Measurements from ENCODE around the gene DCLRE1B.

The DCLRE1B gene

GRCh38 chr1:113887402-113888175 is 17.5 kb upstream of the DCLRE1B start, which contains the start of gene BCL2L15:
TSS of gene BCL2L15 (minus strand) at chr1:113887581. CDS start at chr1:113887375, 206 bp downstream.
- no peak for DNase-seq (ENCODE audit: low read depth)

- DNase-seq (ENCODE audit: low read depth): no peak
These were observed 14.3 kb upstream of the DCLRE1B start for GRCh38 chr1:113890816-113891215.

- no peak for DNase-seq (ENCODE audit: low read depth)
These were observed 13.4 kb upstream of the DCLRE1B start for GRCh38 chr1:113891631-113892220.

- no peak for DNase-seq (ENCODE audit: low read depth)
These were observed 11.9 kb upstream of the DCLRE1B start for GRCh38 chr1:113893267-113893666.

- no peak for DNase-seq (ENCODE audit: low read depth)
These were observed 10.0 kb upstream of the DCLRE1B start for GRCh38 chr1:113895098-113895497.

- no peak for DNase-seq (ENCODE audit: low read depth)
These were observed 9.2 kb upstream of the DCLRE1B start for GRCh38 chr1:113895961-113896360.

GRCh38 chr1:113898241-113898814 is 6.8 kb upstream of the DCLRE1B start:
- no peak for DNase-seq (ENCODE audit: low read depth)

GRCh38 chr1:113899111-113899510 is 6.0 kb upstream of the DCLRE1B start:
- DNase-seq (ENCODE audit: low read depth): no peak

GRCh38 chr1:113901191-113901590 is 3.9 kb upstream of the DCLRE1B start:
- no peak for DNase-seq (ENCODE audit: low read depth)

GRCh38 chr1:113903501-113904292 is 1.4 kb upstream of the DCLRE1B start:
- DNase-seq (ENCODE audit: low read depth): no peak

GRCh38 chr1:113904293-113904673 is 843 bp upstream of the DCLRE1B start:
- DNase-seq (ENCODE audit: low read depth): no peak

GRCh38 chr1:113905435-113905861 is 322 bp downstream of the DCLRE1B start:
- peak; percentile 3 for DNase-seq (ENCODE audit: low read depth)

GRCh38 chr1:113912594-113913311 is 7.6 kb downstream of the DCLRE1B start:
- DNase-seq (ENCODE audit: low read depth): no peak

- no peak for DNase-seq (ENCODE audit: low read depth)
These were observed 8.2 kb downstream of the DCLRE1B start for GRCh38 chr1:113913312-113913668.

GRCh38 chr1:113913887-113914664 is 8.9 kb downstream of the DCLRE1B start:
- DNase-seq (ENCODE audit: low read depth): no peak

- no peak for DNase-seq (ENCODE audit: low read depth)
These were observed 11.8 kb downstream of the DCLRE1B start for GRCh38 chr1:113916974-113917373.

GRCh38 chr1:113917400-113918082 is 12.4 kb downstream of the DCLRE1B start:
- DNase-seq (ENCODE audit: low read depth): no peak

- DNase-seq (ENCODE audit: low read depth): no peak
These were observed 13.1 kb downstream of the DCLRE1B start for GRCh38 chr1:113918243-113918642.

- DNase-seq (ENCODE audit: low read depth): no peak
These were observed 17.8 kb downstream of the DCLRE1B start for GRCh38 chr1:113922957-113923356.

GRCh38 chr1:113924473-113924872 is 19.3 kb downstream of the DCLRE1B start:
- DNase-seq (ENCODE audit: low read depth): no peak
